ENCODE measurements around the gene CLNK. TPM values are rescaled to one million over a fixed set of nuclear protein-coding genes. Genes with fewer than 3 reads are reported as not detected.

CLNK gene
- total and polyA plus RNA-seq, 2 of the 8 experiments (the other 6 are each of a cell fraction or from before 2014, with no cell fraction given), result not detected

- DNase-seq (ENCODE audit: low read depth in 1 of 2, low spot score in 2 of 2), result no peak
- CTCF ChIA-PET (ENCODE audit: partially characterized antibody), result interaction anchor here (0.7 to 1.7 kb wide), 6 partner anchors 12 to 348 kb away, joined by 3 to 4 read pairs (median 4); no protein-coding TSS in a partner anchor
- TF ChIP-seq TBP (IDR thresholded peaks at IDR 0.05; ENCODE audit: low read depth, low read length) (no peak), NANOG (IDR thresholded peaks at IDR 0.05; ENCODE audit: insufficient read depth, low read depth, low read length, poor library complexity, severe bottlenecking) (no peak), ASH2L (IDR thresholded peaks at IDR 0.05; ENCODE audit: low read length) (no peak), CEBPB (IDR thresholded peaks at IDR 0.05; ENCODE audit: low read depth, low read length) (no peak), RAD21 (IDR thresholded peaks at IDR 0.05 in 1 of 2, conservative IDR thresholded peaks at IDR 0.05 in 1 of 2; ENCODE audit: low read depth in 2 of 2, low read length in 2 of 2) (no peak), CHD2 (IDR thresholded peaks at IDR 0.05; ENCODE audit: low read length) (no peak), KDM1A (IDR thresholded peaks at IDR 0.05; ENCODE audit: borderline replicate concordance, low read length) (no peak), E2F6 (IDR thresholded peaks at IDR 0.05) (no peak), RNF2 (IDR thresholded peaks at IDR 0.05; ENCODE audit: borderline replicate concordance, low read depth, low read length, missing control alignments, poor library complexity, severe bottlenecking) (no peak), SAP30 (IDR thresholded peaks at IDR 0.05; ENCODE audit: insufficient read depth, insufficient replicate concordance, low read length) (no peak), EGR1 (IDR thresholded peaks at IDR 0.05; ENCODE audit: borderline replicate concordance, low read depth, low read length) (no peak), ZNF274 (IDR thresholded peaks at IDR 0.05; ENCODE audit: borderline replicate concordance, extremely low read depth, low read length) (no peak), POLR2A (IDR thresholded peaks at IDR 0.05; ENCODE audit: control extremely low read depth in 1 of 2, low read depth in 2 of 2, low read length in 2 of 2) (no peak)
Observed at GRCh38 chr4:10491401-10491800, 193.2 kb downstream of the CLNK start.

More at GRCh38 chr4:10491401-10491800, 193.2 kb downstream of the CLNK start:
- Histone ChIP-seq H4K8ac (ENCODE audit: extremely low read depth, insufficient read depth, low read length) (no peak overlapping the region), H4K20me1 (replicated peaks in 1 of 2; ENCODE audit: control insufficient read depth in 1 of 2, insufficient read depth in 2 of 2, low read length in 2 of 2) (peaks cover 0 to 2% of the 10 kb centered on the region in 2 experiments), H3K4me3 (ENCODE audit: extremely low read depth in 1 of 4, insufficient read depth in 2 of 4, low read depth in 3 of 4, low read length in 4 of 4) (no peak overlapping the region), H4K5ac (ENCODE audit: insufficient read length, low read depth, low read length) (no peak overlapping the region), H3K79me2 (ENCODE audit: control insufficient read depth in 1 of 2, insufficient read depth in 2 of 2, low read length in 2 of 2) (no peaks in the 10 kb centered on the region), H3K4ac (replicated peaks; ENCODE audit: insufficient read length, low read depth, low read length) (no peak overlapping the region), H2BK5ac (ENCODE audit: low read depth, low read length) (no peak overlapping the region), H3K4me1 (replicated peaks in 1 of 4; ENCODE audit: control insufficient read depth in 3 of 4, insufficient read depth in 4 of 4, low read length in 3 of 4) (peaks cover 0 to 9% (median 5%) of the 10 kb centered on the region in 4 experiments; a peak in 4 of 7 replicates), H2AK5ac (ENCODE audit: low read depth, low read length) (no peak overlapping the region), H3K18ac (ENCODE audit: extremely low read depth, low read length) (no peak overlapping the region), H3K23ac (ENCODE audit: insufficient read length) (no peak overlapping the region), H3K36me3 (ENCODE audit: control insufficient read depth in 2 of 4, insufficient read depth in 4 of 4, low read length in 3 of 4) (no peaks in the 10 kb centered on the region), H3K9me3 (ENCODE audit: insufficient read depth in 2 of 2, low read depth in 1 of 2, low read length in 1 of 2) (no peaks in the 10 kb centered on the region), H3K9ac (replicated peaks in 1 of 4; ENCODE audit: extremely low read depth in 1 of 4, low read depth in 3 of 4, low read length in 3 of 4) (no peak overlapping the region), H3K27ac (ENCODE audit: low read depth, low read length) (no peak overlapping the region), H3K79me1 (ENCODE audit: low read depth, low read length) (no peaks in the 10 kb centered on the region), H2BK15ac (ENCODE audit: low read length) (no peak overlapping the region), H4K91ac (replicated peaks; ENCODE audit: insufficient read length, low read length) (no peak overlapping the region), H3K23me2 (ENCODE audit: low read depth, low read length) (no peaks in the 10 kb centered on the region), H3K4me2 (ENCODE audit: insufficient read depth in 1 of 2, low read depth in 2 of 2, low read length in 2 of 2) (no peak overlapping the region), H3K14ac (ENCODE audit: insufficient read length) (no peak overlapping the region), H2BK120ac (replicated peaks; ENCODE audit: low read depth, low read length) (no peak overlapping the region), H2BK12ac (ENCODE audit: low read depth, low read length) (no peak overlapping the region), H3K56ac (replicated peaks; ENCODE audit: insufficient read length, low read depth, low read length) (no peak overlapping the region), H3K27me3 (replicated peaks in 1 of 4; ENCODE audit: control insufficient read depth in 3 of 4, extremely low read depth in 1 of 4, insufficient read depth in 3 of 4, low read length in 3 of 4) (peaks cover 3 to 12% (median 7%) of the 10 kb centered on the region in 4 experiments; a peak in 5 of 7 replicates), H2AFZ (ENCODE audit: low read length) (no peak overlapping the region), H2BK20ac (ENCODE audit: low read length) (no peak overlapping the region)
- no peak for FAIRE-seq
- 89% methylated on average over 3 of the region's 3 CpGs; no CpG with 5 or more reads in 1 of the 2 experiments for WGBS, 2 experiments (ENCODE audit: extremely low coverage in 1 of 2, insufficient coverage in 1 of 2, insufficient read length in 1 of 2, insufficient replicate concordance in 2 of 2, low coverage in 1 of 2, low lambda C conversion rate in 2 of 2, missing lambda C conversion rate in 1 of 2)
- POLR2A ChIA-PET (ENCODE audit: partially characterized antibody), result no interaction called here
